Measurements from ENCODE around the gene CMSS1. TPM values are rescaled to one million over a fixed set of nuclear protein-coding genes. Genes with fewer than 3 reads are reported as not detected.
A peak's percentile ranks its signal among the peaks of the same experiment; 100 is the strongest.

The CMSS1 gene
- total and polyA plus RNA-seq, 9 donors, result 14.5 to 54.0 (median 24.9) TPM

DNA sequence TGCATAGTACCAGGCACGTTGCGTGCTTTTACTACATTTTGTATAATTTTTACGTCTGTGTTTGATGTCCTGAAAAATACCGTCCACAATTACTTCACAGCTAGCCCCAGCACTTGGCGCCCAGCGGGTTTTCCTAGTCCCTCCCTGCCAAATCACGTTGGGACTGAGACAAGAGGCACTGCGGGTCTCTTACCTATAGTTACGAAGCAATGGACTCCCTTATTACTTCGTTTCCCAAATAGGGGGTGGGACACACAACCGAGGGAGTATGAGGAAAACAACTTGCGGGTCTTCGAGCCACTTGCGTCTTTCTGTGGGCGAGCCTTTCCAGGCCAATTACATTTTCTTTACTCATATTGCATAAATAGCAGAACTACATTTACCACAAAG lies 620 bp upstream of the CMSS1 start:
- Histone ChIP-seq H3K36me3 (no peaks in the 10 kb centered on the region), H3K27ac (peak overlapping the region; percentile 70 to 89), H3K4me3 (peak overlapping the region; percentile 74), H3K4me1 (ENCODE audit: insufficient read depth) (no peaks in the 10 kb centered on the region), H3K27me3 (no peaks in the 10 kb centered on the region), H3K9me3 (no peaks in the 10 kb centered on the region)
- WGBS, 3 donors, result 1 to 2% (median 2%) methylated on average over 14 to 15 of the region's 15 CpGs
- peak in 3 of 5 donors; percentile 20 to 44 (median 33) for DNase-seq
- TF ChIP-seq EP300 (IDR thresholded peaks at IDR 0.05) (no peak), POLR2A (IDR thresholded peaks at IDR 0.05) (no peak)
- TF ChIP-seq, protein P1, sequence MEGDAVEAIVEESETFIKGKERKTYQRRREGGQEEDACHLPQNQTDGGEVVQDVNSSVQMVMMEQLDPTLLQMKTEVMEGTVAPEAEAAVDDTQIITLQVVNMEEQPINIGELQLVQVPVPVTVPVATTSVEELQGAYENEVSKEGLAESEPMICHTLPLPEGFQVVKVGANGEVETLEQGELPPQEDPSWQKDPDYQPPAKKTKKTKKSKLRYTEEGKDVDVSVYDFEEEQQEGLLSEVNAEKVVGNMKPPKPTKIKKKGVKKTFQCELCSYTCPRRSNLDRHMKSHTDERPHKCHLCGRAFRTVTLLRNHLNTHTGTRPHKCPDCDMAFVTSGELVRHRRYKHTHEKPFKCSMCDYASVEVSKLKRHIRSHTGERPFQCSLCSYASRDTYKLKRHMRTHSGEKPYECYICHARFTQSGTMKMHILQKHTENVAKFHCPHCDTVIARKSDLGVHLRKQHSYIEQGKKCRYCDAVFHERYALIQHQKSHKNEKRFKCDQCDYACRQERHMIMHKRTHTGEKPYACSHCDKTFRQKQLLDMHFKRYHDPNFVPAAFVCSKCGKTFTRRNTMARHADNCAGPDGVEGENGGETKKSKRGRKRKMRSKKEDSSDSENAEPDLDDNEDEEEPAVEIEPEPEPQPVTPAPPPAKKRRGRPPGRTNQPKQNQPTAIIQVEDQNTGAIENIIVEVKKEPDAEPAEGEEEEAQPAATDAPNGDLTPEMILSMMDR (IDR thresholded peaks at IDR 0.05), result no peak
- intact Hi-C loops (cut with DNase I), result no loop called here

DNA sequence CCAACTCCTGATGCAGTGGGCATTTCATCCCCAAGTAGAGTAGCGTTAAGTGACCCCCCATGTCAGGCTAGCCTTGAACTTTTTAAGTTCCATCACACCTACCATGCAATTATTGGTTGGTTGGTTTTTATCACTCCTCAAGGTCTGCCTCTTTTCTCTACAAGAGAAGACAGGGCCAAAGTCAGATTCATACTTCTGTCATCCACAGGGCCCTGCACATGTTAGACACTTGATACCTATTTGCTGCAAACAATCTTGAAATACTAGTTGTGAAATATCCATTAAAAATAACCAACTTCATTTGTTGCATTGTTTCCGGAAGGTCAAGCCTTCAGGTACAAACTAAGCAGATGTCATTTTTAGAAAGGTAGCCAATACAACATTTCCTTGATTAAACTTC lies 1.2 kb downstream of the CMSS1 start:
- intact Hi-C loops (cut with DNase I), result no loop called here
- H3K4me3 ChIP-seq, result peak overlapping the region; percentile 74
- TF ChIP-seq, protein P1 (IDR thresholded peaks at IDR 0.05), result no peak
- TF ChIP-seq POLR2A (IDR thresholded peaks at IDR 0.05) (no peak), EP300 (IDR thresholded peaks at IDR 0.05) (no peak)

DNA sequence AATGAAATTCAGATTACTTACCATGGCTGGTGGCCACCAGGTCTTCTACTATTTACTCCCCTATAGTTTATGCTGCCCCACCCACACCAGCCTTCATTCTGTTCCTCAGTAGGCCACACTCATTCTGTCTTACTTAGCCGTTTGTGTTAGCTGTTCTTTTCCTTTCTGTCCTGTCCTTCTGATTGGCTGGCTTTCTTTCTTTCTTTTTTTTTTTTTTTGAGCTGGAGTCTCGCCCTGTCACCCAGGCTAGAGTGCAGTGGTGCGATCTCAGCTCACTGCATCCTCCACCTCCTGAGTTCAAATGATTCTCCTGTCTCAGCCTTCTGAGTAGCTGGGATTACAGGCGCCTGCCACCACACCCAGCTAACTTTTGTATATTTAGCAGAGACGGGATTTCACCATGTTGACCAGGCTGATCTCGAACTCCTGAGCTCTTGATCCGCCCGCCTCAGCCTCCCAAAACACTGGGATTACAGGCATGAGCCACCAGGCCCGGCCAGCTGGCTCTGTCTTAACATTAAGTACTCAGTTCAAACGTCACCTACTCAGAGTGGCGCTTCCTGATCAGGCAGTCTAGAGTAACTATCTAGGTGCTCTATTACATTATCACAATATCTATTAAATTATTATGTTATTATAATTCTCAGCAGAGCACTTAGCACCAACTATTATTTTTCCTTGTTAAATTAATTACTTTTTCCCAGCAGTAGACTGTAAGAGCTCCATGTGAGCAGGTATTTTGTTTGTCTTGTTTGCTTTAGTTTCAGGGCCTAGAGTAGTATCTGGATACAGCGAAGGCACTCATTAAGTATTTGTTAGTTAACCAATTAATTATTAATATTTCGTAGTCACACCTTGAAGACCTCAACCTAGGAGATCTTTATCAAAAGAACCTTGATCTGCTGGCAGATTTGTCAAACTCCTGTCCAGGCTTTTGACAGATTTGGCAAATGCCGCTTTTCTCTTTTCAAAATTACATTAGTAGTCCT lies 6.4 kb downstream of the CMSS1 start:
- intact Hi-C loops (cut with DNase I), result loop anchor here in 1 of 4 donors (10.0 kb wide), 1 partner anchor 771 kb away; no protein-coding TSS in a partner anchor
- Histone ChIP-seq H3K9me3 (no peaks in the 10 kb centered on the region), H3K4me1 (ENCODE audit: insufficient read depth) (no peaks in the 10 kb centered on the region), H3K4me3 (no peak overlapping the region), H3K27me3 (no peaks in the 10 kb centered on the region), H3K36me3 (no peaks in the 10 kb centered on the region), H3K27ac (no peak overlapping the region)
- no peak for DNase-seq
- WGBS, 3 donors, result 89 to 91% (median 90%) methylated on average over 14 of the region's 14 CpGs
- no peak for TF ChIP-seq EP300 (IDR thresholded peaks at IDR 0.05)
- TF ChIP-seq POLR2A (IDR thresholded peaks at IDR 0.05), result no peak
- TF ChIP-seq, protein P1 (IDR thresholded peaks at IDR 0.05), result no peak

More for the DNA sequence above, 1.2 kb downstream of the CMSS1 start:
- Histone ChIP-seq H3K27ac (no peak overlapping the region), H3K4me1 (ENCODE audit: insufficient read depth) (no peaks in the 10 kb centered on the region), H3K27me3 (no peaks in the 10 kb centered on the region), H3K36me3 (no peaks in the 10 kb centered on the region), H3K9me3 (no peaks in the 10 kb centered on the region)
- 69 to 85% (median 77%) methylated on average over 2 of the region's 2 CpGs for WGBS, 3 donors
- no peak for DNase-seq

DNA sequence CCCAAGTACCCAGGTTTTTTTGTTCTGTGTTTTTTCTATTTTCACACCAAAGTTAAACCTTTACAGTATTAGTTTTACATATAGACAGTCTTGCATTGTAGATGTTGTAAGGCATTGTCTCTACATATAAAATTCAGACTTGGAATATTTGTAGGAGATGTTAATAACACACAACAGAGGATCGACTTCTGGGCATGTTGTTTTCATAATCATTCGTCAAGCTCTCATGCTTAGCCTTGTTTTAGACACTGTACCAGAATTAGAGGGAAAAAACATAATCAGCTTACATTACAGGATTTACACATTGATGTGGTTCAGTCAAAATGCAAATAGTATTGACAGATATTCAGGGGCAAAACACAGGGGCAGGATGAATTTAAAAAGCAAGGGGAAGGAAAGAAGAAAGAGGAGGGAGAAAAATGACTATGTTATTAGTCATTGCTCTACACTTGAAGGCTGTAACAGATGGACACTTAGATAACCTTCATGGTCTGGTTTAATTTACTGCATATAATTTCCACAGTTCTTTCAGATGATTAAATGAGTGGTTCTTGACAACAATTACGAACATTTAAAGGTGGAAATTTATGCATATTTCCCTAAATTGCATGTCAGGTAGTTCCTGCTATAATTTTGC lies 7.5 kb downstream of the CMSS1 start:
- no peak for DNase-seq
- no peak overlapping the region for H3K27ac ChIP-seq
- no peaks in the 10 kb centered on the region for H3K4me1 ChIP-seq (ENCODE audit: insufficient read depth)
- H3K36me3 ChIP-seq, result no peaks in the 10 kb centered on the region
- TF ChIP-seq EP300 (IDR thresholded peaks at IDR 0.05) (no peak), POLR2A (IDR thresholded peaks at IDR 0.05) (no peak)
- TF ChIP-seq, protein P1 (IDR thresholded peaks at IDR 0.05), result no peak
- 72 to 84% (median 74%) methylated on average over 3 of the region's 3 CpGs for WGBS, 3 donors
- intact Hi-C loops (cut with DNase I), result loop anchor here in 1 of 4 donors (10.0 kb wide), 1 partner anchor 770 kb away; no protein-coding TSS in a partner anchor
- no peak overlapping the region for H3K4me3 ChIP-seq
- H3K9me3 ChIP-seq, result no peaks in the 10 kb centered on the region
- H3K27me3 ChIP-seq, result no peaks in the 10 kb centered on the region
